ENCODE results near the gene NBAS.
"Not testable (repeated sequence)": the region's sequence is repeated elsewhere in the genome, so short reads cannot be mapped to it uniquely, and the experiment has no call there.

The NBAS gene

GRCh38 chr2:15260835-15261234 is 300.3 kb downstream of the NBAS start:
- DNase-seq (ENCODE audit: low read depth), result no peak

GRCh38 chr2:15260196-15260595 is 300.9 kb downstream of the NBAS start:
- no peak for DNase-seq (ENCODE audit: low read depth)

DNA sequence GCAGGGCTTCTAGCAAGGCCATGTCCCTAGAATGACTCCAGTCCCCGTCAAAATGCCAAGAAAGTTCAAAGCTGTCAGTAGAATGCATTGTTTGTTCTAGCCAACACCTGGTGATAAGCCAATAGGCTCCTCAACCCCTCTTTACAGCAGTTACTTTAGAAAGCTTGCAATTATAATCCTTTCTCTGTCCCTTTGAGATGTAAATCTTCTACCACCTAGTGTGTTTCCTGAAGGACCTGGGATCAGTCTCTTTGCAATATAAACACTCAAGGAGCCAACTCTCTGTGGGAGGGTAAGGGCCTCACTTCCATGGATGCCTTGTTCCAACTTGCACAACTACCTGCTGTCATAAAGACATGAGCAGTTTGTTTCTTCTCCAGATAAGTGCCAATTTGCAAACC is 301.8 kb downstream of the NBAS start:
- no peak for DNase-seq (ENCODE audit: low read depth)

GRCh38 chr2:15258385-15258784 is 302.7 kb downstream of the NBAS start:
- DNase-seq (ENCODE audit: low read depth), result not testable (repeated sequence)

- DNase-seq (ENCODE audit: low read depth), result no peak
These were observed 307.3 kb downstream of the NBAS start for GRCh38 chr2:15253835-15254286.

- DNase-seq (ENCODE audit: low read depth), result no peak
These were observed 307.9 kb downstream of the NBAS start for GRCh38 chr2:15253247-15253646.

DNA sequence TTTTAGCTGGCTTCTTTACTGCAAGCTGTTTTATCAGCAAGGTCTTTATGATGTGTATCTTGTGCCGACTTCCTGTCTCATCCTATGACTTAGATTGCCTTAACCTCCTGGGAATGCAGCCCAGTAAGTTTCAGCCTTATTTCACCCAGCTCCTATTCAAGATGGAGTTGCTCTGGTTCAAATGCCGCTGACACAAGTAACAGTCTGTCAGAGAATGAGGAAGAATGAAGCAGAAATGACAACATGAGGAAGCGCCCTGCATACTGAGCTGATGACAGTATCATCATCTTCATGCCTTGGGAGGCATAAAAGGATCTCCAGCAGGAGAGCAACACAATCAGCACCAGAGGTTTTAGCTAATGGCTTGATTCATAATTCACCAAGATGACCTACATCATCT is 309.4 kb downstream of the NBAS start:
- DNase-seq (ENCODE audit: low read depth), result no peak

GRCh38 chr2:15250946-15251345 is 310.2 kb downstream of the NBAS start:
- not testable (repeated sequence) for DNase-seq (ENCODE audit: low read depth)

GRCh38 chr2:15246870-15247269 is 314.3 kb downstream of the NBAS start:
- no peak for DNase-seq (ENCODE audit: low read depth)

DNA sequence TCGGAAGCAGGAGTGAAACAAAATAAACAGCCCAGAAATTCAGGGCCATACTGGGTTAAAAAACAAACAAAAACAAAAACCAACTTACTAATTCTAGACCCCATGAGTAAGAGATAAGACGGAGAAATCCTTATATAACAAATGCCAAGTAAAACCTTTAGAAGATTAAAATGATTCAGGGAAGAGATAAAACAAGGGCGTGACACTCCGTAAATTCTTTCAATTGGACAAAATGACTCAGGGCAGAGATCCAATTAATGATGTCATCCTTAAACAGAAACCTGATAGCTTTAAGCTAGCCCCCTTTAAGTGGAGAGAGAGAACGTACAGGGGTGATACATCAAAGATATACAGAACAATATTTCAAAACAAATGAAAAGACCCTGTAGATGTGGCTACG is 317.4 kb downstream of the NBAS start:
- no peak for DNase-seq (ENCODE audit: low read depth)

DNA sequence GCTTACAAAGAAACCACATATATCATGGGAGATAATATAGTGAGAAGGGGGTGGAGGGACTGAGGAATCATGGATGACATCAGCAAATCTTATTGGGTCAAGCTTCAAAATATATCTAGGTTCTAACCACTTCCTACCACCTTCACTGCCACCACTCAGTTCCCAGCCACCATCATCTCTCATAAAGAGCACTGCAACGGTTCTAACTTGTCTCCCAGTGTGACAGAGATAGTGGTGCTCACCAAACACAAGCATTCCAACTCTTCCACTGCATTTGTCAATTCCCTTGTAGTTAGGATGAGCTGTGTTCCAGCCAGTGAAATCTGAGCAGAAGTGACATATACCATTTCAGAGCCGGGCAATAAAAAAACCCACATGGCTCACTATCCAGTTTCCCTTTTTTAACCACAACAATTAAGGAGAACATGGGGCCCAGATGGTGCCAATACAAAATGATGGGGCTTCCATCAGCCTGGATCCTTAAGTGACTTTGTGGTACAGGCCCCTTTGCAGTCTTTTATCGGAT is 318.1 kb downstream of the NBAS start:
- DNase-seq (ENCODE audit: low read depth), result no peak

- DNase-seq (ENCODE audit: low read depth), result no peak
These were observed 319.2 kb downstream of the NBAS start for GRCh38 chr2:15241929-15242328.

DNA sequence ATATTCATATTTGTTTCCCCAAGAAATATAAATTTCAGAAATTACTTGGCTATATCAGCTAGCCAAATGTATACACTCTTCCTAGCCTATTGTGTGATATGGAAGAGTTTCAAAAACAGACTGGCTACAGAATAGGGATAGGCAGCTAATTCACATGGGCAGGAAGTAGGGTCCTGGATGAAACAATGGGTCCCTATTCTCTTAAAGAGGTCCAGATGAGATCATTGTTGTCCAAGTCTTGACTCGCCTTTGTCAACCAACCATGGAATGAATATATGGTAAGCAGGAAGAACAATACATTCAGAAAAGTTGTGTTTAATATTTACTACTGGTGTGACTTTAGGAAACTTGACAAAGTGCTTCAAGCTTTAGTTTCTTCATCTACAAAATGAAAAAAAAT is 319.9 kb downstream of the NBAS start:
- no peak for DNase-seq (ENCODE audit: low read depth)

DNA sequence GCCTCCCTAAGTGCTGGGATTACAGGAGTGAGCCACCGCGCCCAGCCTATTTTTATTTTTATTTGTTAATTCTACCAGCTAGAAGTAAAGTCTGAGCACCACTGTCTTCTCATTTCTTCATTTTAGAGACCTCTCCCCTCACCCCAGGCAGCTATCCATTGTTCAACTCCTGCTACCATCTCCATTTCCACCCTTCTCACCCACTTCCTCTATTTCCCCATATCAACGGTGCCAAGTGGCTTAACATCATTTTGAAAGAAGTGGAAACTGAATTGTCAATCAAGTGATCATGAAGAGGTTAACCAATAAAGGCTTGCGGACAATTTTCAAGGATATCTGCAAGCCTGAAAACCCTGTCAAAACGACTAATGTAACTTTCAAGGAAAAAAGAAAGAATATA is 323.1 kb downstream of the NBAS start:
- DNase-seq (ENCODE audit: low read depth), result no peak

- no peak for DNase-seq (ENCODE audit: low read depth)
These were observed 330.4 kb downstream of the NBAS start for GRCh38 chr2:15230599-15231192.

DNA sequence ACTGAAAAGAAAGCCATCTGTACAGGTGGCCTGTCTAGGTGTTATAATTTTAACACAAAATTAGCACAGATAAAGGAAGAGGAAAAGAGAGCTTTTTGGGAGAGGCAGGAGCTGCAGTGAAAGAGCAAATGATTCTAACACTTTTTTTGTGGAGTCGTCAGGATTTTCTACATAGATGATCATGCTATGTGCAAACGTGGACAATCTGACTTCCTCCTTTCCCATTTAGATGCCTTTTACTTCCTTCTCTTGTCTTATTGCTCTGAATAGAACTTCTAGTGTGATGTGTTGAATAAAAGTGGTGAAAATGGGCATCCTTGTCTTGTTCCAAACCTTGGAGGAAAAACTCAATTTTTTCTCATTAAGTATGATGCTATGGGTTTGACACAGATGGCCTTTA is 334.5 kb downstream of the NBAS start:
- no peak for DNase-seq (ENCODE audit: low read depth)

DNA sequence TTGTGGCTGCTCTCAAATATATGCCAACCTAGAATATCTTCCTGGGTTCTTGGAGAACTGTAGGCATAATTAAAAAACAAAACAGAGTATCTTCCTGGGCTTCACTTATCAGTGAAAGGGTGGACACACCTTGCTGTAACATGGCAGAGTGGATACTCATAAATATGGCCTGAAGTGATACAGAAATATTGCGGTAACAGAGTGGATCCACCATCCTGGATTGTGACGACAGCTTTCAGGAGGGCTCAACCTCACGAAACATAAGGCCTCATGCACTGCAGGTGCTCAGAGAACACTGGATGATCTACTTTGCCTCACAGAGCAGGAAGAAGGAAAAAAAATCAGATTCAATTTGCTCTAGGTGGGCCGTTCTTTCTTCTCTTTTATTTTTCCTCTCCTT is 336.0 kb downstream of the NBAS start:
- DNase-seq (ENCODE audit: low read depth), result no peak

- no peak for DNase-seq (ENCODE audit: low read depth)
These were observed 336.5 kb downstream of the NBAS start for GRCh38 chr2:15224641-15225040.

DNA sequence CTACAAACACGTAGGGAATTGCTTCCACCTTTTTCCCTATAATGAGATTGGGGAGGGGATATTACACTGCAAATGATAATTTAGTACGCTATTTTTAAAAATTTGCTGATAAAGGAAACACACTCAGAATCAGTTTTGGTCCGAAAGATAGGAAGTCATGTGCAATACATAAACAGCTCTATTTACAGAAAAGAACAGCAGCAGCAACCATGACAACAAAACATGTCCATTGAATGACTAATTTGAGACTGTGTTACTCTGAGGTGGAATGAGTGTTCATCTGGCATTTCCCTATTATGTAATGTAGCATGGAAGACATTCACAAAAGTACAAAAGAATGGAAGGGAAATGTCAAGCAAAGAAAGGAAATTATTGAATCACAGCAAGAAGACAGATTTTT is 337.2 kb downstream of the NBAS start:
- DNase-seq (ENCODE audit: low read depth), result no peak

DNA sequence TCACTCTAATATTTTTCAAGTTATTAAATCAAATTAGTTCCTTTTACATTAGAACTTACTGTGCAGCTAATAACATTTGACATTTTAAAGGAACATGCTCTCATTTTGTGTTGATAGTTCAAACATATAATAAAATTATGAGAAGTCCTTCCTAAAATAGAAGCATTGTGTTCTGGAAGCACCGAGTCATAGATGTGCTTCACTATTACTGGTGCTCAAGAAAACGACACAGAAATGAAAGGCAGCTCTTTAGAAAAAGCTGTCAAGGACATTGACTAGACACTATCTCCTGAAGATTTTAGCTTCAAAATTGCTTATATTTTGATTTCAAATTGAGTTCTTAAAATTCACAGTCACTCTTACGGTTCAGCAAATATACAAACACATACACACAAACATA is 338.3 kb downstream of the NBAS start:
- DNase-seq (ENCODE audit: low read depth), result no peak

DNA sequence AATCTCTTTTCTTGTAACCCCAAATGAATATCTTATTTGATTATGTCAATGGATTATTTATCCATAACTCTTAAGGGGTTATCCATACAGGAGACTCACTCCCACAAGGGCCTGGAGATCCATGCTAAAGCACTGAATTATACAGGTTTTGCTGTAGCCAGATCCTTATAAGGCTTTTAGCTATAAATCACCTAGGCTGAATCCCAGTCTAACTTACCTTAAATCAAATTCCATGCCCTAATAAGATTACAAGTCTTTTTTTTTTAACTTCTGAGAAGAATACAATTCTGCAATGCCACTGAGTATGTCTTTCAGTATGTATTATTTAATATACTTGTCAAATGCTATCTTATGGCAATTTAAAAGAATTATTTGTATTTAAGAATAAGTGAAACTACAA is 340.5 kb downstream of the NBAS start:
- no peak for DNase-seq (ENCODE audit: low read depth)

- DNase-seq (ENCODE audit: low read depth), result no peak
These were observed 342.6 kb downstream of the NBAS start for GRCh38 chr2:15218423-15219086.

GRCh38 chr2:15212249-15212648 is 348.9 kb downstream of the NBAS start:
- DNase-seq (ENCODE audit: low read depth), result no peak

DNA sequence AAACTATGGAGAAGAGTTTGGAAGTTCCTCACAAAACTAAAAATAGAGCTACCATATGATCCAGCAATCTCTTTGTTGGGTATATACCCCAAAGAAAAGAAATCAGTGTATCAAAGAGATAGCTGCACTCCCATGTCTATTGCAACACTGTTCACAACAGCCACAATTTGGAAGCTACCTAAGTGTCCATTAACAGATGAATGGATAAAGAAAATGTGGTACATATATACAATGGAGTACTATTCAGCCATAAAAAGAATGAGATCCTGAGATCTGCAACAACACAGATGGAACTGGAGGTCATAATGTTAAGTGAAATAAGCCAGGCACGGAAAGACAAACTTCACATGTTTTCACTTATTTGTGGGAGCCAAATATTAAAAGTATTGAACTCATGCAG is 350.6 kb downstream of the NBAS start:
- DNase-seq (ENCODE audit: low read depth), result not testable (repeated sequence)
